Tibial nerve (tissue), 4 donors: Measurements from ENCODE around the gene SLC25A4. TPM values are rescaled to one million over a fixed set of nuclear protein-coding genes. Genes with fewer than 3 reads are reported as not detected.
A peak's percentile ranks its signal among the peaks of the same experiment; 100 is the strongest.
"Not testable (repeated sequence)": the region's sequence is repeated elsewhere in the genome, so short reads cannot be mapped to it uniquely, and the experiment has no call there.

Experiments
- DNase-seq, 2 donors: peaks; one replicate each; pipeline ENCODE4 v3.0.0-alpha.2; 2019; ENCODE audit warnings: low spot score in 2 of 2
- H3K27ac ChIP-seq, 4 donors: fragments of 200-600 bp; sonication (generic) in 3 of 4; one replicate each; pipeline ENCODE4 v1.5.1; 2017 to 2019; ENCODE audit warnings: mild to moderate bottlenecking in 1 of 4
- H3K27me3 ChIP-seq, 2 donors: fragments of 200-600 bp; sonication (generic) in 1 of 2; one replicate each; pipeline versions ENCODE4 v1.5.1 to v1.6.0; 2017 to 2019
- H3K36me3 ChIP-seq, 3 donors: fragments of 200-600 bp; sonication (generic); one replicate each; pipeline ENCODE4 v1.5.1; 2018 to 2019
- H3K4me1 ChIP-seq, 4 donors: fragments of 200-600 bp; sonication (generic) in 3 of 4; one replicate each; pipeline ENCODE4 v1.5.1; 2017 to 2019
- H3K4me3 ChIP-seq, 4 donors: fragments of 200-600 bp; sonication (generic) in 3 of 4; one replicate each; pipeline ENCODE4 v1.5.1; 2017 to 2019; ENCODE audit warnings: mild to moderate bottlenecking in 1 of 4, moderate library complexity in 1 of 4
- H3K9me3 ChIP-seq, 4 donors: fragments of 200-600 bp; sonication (generic) in 3 of 4; one replicate each; pipeline ENCODE4 v1.5.1; 2017 to 2019
- EP300 ChIP-seq, 2 donors: sonication (generic); formaldehyde crosslinking; IDR thresholded peaks; one replicate each; pipeline ENCODE4 v1.6.1; 2017; ENCODE audit warnings: antibody characterized with exemption in 2 of 2, mild to moderate bottlenecking in 1 of 2
- POLR2A ChIP-seq, 2 donors: fragments of 450-650 bp; IDR thresholded peaks; one replicate each; pipeline ENCODE4 v1.6.1; 2017; ENCODE audit warnings: antibody characterized with exemption in 2 of 2, mild to moderate bottlenecking in 2 of 2, moderate library complexity in 2 of 2
- WGBS, 2 donors: methylation state at CpG; one replicate each; pipeline ENCODE4 v1.1.5; 2018; 5-methylcytosine and 5-hydroxymethylcytosine counted together
- total RNA-seq, 4 donors: library from RNA; depleted of rRNA; stranded (reverse); fragments of >200 nt; gene quantifications; one replicate each; pipeline ENCODE4 v1.1.0, GENCODE V29; 2016
- TF ChIP-seq, protein P1 (sequence below), 5 experiments: fragments of 200-600 bp in 3 of 5; fragments of 450-650 bp in 2 of 5; sonication (generic) in 3 of 5; IDR thresholded peaks; one replicate each; pipeline ENCODE4 v1.5.1; 2016 to 2019; ENCODE audit warnings: antibody characterized with exemption in 5 of 5, mild to moderate bottlenecking in 3 of 5, moderate library complexity in 2 of 5

The SLC25A4 gene
- total RNA-seq, 4 donors from 2014 or later = 15.5 to 41.1 (median 24.0) TPM

DNA sequence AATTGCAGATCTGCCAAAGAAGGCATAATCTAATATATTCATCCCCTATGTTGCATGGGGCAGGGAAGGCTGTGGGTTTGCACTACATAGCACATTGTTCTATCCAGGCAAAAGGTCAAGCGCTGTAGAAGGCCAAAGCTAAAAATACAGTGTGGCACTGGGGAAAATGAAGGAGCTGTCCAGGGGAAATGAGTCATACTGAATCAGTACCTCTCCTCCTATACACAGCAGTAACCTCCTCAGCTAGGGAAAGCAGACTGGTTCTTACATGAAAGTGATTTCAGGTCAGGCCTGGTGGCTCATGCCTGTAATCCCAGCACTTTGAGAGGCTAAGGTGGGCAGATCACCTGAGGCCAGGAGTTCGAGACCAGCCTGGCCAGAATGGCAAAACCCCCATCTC lies 31.0 kb upstream of the SLC25A4 start:
- no peaks in the 10 kb centered on the region for H3K27me3 ChIP-seq
- no peak overlapping the region for H3K4me3 ChIP-seq
- peaks cover 0 to 32% (median 5%) of the 10 kb centered on the region in 4 donors for H3K4me1 ChIP-seq
- no peak for DNase-seq
- 63 to 76% methylated on average over 2 of the region's 2 CpGs for WGBS, 2 donors
- no peaks in the 10 kb centered on the region for H3K9me3 ChIP-seq
- H3K27ac ChIP-seq = peak overlapping the region in 2 of 4 donors; percentile 26 to 46
- TF ChIP-seq EP300 (IDR thresholded peaks at IDR 0.05) (peak in 1 of 2 donors; percentile 51), POLR2A (IDR thresholded peaks at IDR 0.05) (no peak)
- TF ChIP-seq, protein P1, sequence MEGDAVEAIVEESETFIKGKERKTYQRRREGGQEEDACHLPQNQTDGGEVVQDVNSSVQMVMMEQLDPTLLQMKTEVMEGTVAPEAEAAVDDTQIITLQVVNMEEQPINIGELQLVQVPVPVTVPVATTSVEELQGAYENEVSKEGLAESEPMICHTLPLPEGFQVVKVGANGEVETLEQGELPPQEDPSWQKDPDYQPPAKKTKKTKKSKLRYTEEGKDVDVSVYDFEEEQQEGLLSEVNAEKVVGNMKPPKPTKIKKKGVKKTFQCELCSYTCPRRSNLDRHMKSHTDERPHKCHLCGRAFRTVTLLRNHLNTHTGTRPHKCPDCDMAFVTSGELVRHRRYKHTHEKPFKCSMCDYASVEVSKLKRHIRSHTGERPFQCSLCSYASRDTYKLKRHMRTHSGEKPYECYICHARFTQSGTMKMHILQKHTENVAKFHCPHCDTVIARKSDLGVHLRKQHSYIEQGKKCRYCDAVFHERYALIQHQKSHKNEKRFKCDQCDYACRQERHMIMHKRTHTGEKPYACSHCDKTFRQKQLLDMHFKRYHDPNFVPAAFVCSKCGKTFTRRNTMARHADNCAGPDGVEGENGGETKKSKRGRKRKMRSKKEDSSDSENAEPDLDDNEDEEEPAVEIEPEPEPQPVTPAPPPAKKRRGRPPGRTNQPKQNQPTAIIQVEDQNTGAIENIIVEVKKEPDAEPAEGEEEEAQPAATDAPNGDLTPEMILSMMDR (IDR thresholded peaks at IDR 0.05) = no peak
- H3K36me3 ChIP-seq = no peaks in the 10 kb centered on the region

- peaks cover 0 to 32% (median 5%) of the 10 kb centered on the region in 4 donors for H3K4me1 ChIP-seq
- no peak overlapping the region for H3K4me3 ChIP-seq
- no peak for TF ChIP-seq POLR2A (IDR thresholded peaks at IDR 0.05)
- TF ChIP-seq, protein P1 (IDR thresholded peaks at IDR 0.05) = no peak
- TF ChIP-seq EP300 (IDR thresholded peaks at IDR 0.05) = no peak
- H3K9me3 ChIP-seq = no peaks in the 10 kb centered on the region
- H3K36me3 ChIP-seq = no peaks in the 10 kb centered on the region
- peak overlapping the region in 1 of 4 donors; percentile 26 for H3K27ac ChIP-seq
- WGBS, 2 donors = 88 to 89% methylated on average over 2 of the region's 2 CpGs
- no peak for DNase-seq
- H3K27me3 ChIP-seq = no peaks in the 10 kb centered on the region
Observed at GRCh38 chr4:185113340-185113739, 29.7 kb upstream of the SLC25A4 start.

- H3K4me1 ChIP-seq = peaks cover 0 to 32% (median 5%) of the 10 kb centered on the region in 4 donors
- WGBS, 2 donors = 34 to 39% methylated on average over 9 of the region's 9 CpGs
Observed at GRCh38 chr4:185115827-185116232, 27.2 kb upstream of the SLC25A4 start.

GRCh38 chr4:185117300-185117934 lies 25.6 kb upstream of the SLC25A4 start:
- no peaks in the 10 kb centered on the region for H3K27me3 ChIP-seq
- no peaks in the 10 kb centered on the region for H3K9me3 ChIP-seq
- no peak overlapping the region for H3K4me3 ChIP-seq
- no peak overlapping the region for H3K27ac ChIP-seq
- no peak for DNase-seq
- TF ChIP-seq, protein P1 (IDR thresholded peaks at IDR 0.05) = no peak
- no peak for TF ChIP-seq EP300 (IDR thresholded peaks at IDR 0.05)
- no peak for TF ChIP-seq POLR2A (IDR thresholded peaks at IDR 0.05)
- WGBS, 2 donors = 88 to 89% methylated on average over 7 of the region's 7 CpGs
- H3K36me3 ChIP-seq = no peaks in the 10 kb centered on the region
- peaks cover 0 to 18% (median 2%) of the 10 kb centered on the region in 4 donors for H3K4me1 ChIP-seq

More at GRCh38 chr4:185115827-185116232, 27.2 kb upstream of the SLC25A4 start:
- Histone ChIP-seq H3K27ac (no peak overlapping the region), H3K36me3 (no peaks in the 10 kb centered on the region), H3K27me3 (no peaks in the 10 kb centered on the region), H3K9me3 (no peaks in the 10 kb centered on the region), H3K4me3 (no peak overlapping the region)
- TF ChIP-seq, protein P1 (IDR thresholded peaks at IDR 0.05) = no peak
- TF ChIP-seq POLR2A (IDR thresholded peaks at IDR 0.05) = no peak
- TF ChIP-seq EP300 (IDR thresholded peaks at IDR 0.05) = no peak
- DNase-seq = no peak

DNA sequence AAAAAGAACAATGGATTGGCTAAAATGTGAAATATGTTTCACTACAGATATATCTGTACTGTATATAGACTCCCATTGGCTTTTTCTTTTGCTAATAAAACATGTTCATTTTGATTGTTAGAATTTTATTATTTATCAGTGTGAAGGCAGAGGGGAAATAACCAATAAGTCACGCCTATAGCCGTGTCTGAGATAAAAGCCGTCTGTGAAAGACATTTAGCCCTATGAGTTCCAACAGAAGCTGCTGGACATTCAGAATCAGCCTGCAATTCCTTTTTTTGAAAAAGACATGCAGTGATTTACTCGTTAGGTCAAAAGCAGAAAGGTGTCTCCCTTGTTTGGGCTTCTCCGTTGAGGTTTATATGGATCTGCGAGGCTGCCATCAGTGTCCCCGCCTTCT lies 24.2 kb upstream of the SLC25A4 start:
- Histone ChIP-seq H3K27me3 (no peaks in the 10 kb centered on the region), H3K36me3 (no peaks in the 10 kb centered on the region), H3K4me3 (no peak overlapping the region), H3K4me1 (peaks cover 0 to 10% (median 2%) of the 10 kb centered on the region in 4 donors), H3K9me3 (no peaks in the 10 kb centered on the region), H3K27ac (no peak overlapping the region)
- 91 to 92% methylated on average over 7 of the region's 7 CpGs for WGBS, 2 donors
- TF ChIP-seq POLR2A (IDR thresholded peaks at IDR 0.05) (no peak), EP300 (IDR thresholded peaks at IDR 0.05) (no peak)
- TF ChIP-seq, protein P1 (IDR thresholded peaks at IDR 0.05) = no peak
- no peak for DNase-seq

GRCh38 chr4:185119467-185119866 lies 23.6 kb upstream of the SLC25A4 start:
- not testable (repeated sequence) for H3K27ac ChIP-seq, H3K9me3 ChIP-seq, H3K36me3 ChIP-seq, DNase-seq, H3K4me3 ChIP-seq, H3K27me3 ChIP-seq
- H3K4me1 ChIP-seq = peaks cover 0 to 10% (median 2%) of the 10 kb centered on the region in 4 donors
- 83 to 85% methylated on average over 5 of the region's 5 CpGs for WGBS, 2 donors
